8988T (cell line): ENCODE measurements around the gene BNC2.

Source experiments
- DNase-seq: peaks from one replicate; pipeline ENCODE4 v3.0.0; 2011

Gene BNC2

GRCh38 chr9:16530669-16531642 lies 339.5 kb downstream of the BNC2 start:
- no peak for DNase-seq

GRCh38 chr9:16527573-16527972 lies 342.9 kb downstream of the BNC2 start:
- DNase-seq: no peak

- DNase-seq: no peak
These were observed 344.1 kb downstream of the BNC2 start for GRCh38 chr9:16526380-16526779.

GRCh38 chr9:16524823-16525222 lies 345.6 kb downstream of the BNC2 start:
- no peak for DNase-seq

- DNase-seq: no peak
These were observed 346.4 kb downstream of the BNC2 start for GRCh38 chr9:16524078-16524477.

- no peak for DNase-seq
These were observed 348.5 kb downstream of the BNC2 start for GRCh38 chr9:16521868-16522411.

GRCh38 chr9:16519001-16519400 lies 351.5 kb downstream of the BNC2 start:
- no peak for DNase-seq

GRCh38 chr9:16516891-16517290 lies 353.6 kb downstream of the BNC2 start:
- no peak for DNase-seq

GRCh38 chr9:16515879-16516301 lies 354.6 kb downstream of the BNC2 start:
- DNase-seq: no peak

GRCh38 chr9:16515207-16515606 lies 355.3 kb downstream of the BNC2 start:
- no peak for DNase-seq

GRCh38 chr9:16514131-16514530 lies 356.3 kb downstream of the BNC2 start:
- no peak for DNase-seq

GRCh38 chr9:16512281-16512680 lies 358.2 kb downstream of the BNC2 start:
- DNase-seq: no peak

GRCh38 chr9:16510482-16510881 lies 360.0 kb downstream of the BNC2 start:
- no peak for DNase-seq

- DNase-seq: no peak
These were observed 360.5 kb downstream of the BNC2 start for GRCh38 chr9:16509997-16510396.

- DNase-seq: no peak
These were observed 365.3 kb downstream of the BNC2 start for GRCh38 chr9:16505199-16505598.

- DNase-seq: no peak
These were observed 368.7 kb downstream of the BNC2 start for GRCh38 chr9:16501726-16502125.

GRCh38 chr9:16501141-16501540 lies 369.3 kb downstream of the BNC2 start:
- no peak for DNase-seq

GRCh38 chr9:16500386-16500785 lies 370.1 kb downstream of the BNC2 start:
- DNase-seq: no peak

GRCh38 chr9:16499892-16500291 lies 370.6 kb downstream of the BNC2 start:
- no peak for DNase-seq

- no peak for DNase-seq
These were observed 373.6 kb downstream of the BNC2 start for GRCh38 chr9:16496908-16497307.

GRCh38 chr9:16487915-16488314 lies 382.6 kb downstream of the BNC2 start:
- DNase-seq: no peak

- no peak for DNase-seq
These were observed 384.7 kb downstream of the BNC2 start for GRCh38 chr9:16485575-16486321.

GRCh38 chr9:16485160-16485559 lies 385.3 kb downstream of the BNC2 start:
- DNase-seq: no peak

GRCh38 chr9:16484744-16485143 lies 385.7 kb downstream of the BNC2 start:
- DNase-seq: no peak
